H1 (cell line): ENCODE results near the gene SLC1A2. TPM values are rescaled to one million over a fixed set of nuclear protein-coding genes. Genes with fewer than 3 reads are reported as not detected.

Experiments used
- CTCF ChIA-PET: fragments of 300-600 bp; sonication (Branson Sonifier 250); formaldehyde crosslinking; loops from one replicate; lab custom pipeline; 2021; ENCODE audit not compliant: partially characterized antibody; lab: Charles Lee
- POLR2A ChIA-PET: fragments of 300-600 bp; sonication (Branson Sonifier 250); formaldehyde crosslinking; loops from one replicate; lab custom pipeline; 2021; ENCODE audit warnings: inconsistent platforms; ENCODE audit not compliant: partially characterized antibody; lab: Charles Lee
- DNase-seq, 2 experiments: peaks; one replicate each; pipeline versions ENCODE4 v3.0.0 to v3.0.0-alpha.2; 2010 to 2022; ENCODE audit warnings: low spot score in 2 of 2, low read depth in 1 of 2, mixed read lengths in 1 of 2
- FAIRE-seq: peaks from 2 replicates; lab custom pipeline; 2011; peaks lifted over from hg19 to GRCh38; lab: Jason Lieb, UNC
- H2AFZ ChIP-seq: 2 replicates; pipeline ENCODE4 v1.8.1; 2012; ENCODE audit warnings: low read length, inconsistent platforms
- H2AK5ac ChIP-seq: 2 replicates; pipeline ENCODE4 v1.6.1; 2013; ENCODE audit warnings: low read depth, low read length
- H2BK120ac ChIP-seq: replicated peaks from 2 replicates; pipeline ENCODE3; 2013; ENCODE audit warnings: low read depth, low read length, inconsistent platforms
- H2BK12ac ChIP-seq: 2 replicates; pipeline ENCODE4 v1.6.1; 2013; ENCODE audit warnings: low read depth, low read length
- H2BK15ac ChIP-seq: 2 replicates; pipeline ENCODE4 v1.6.1; 2013; ENCODE audit warnings: low read length
- H2BK20ac ChIP-seq: 2 replicates; pipeline ENCODE4 v1.6.1; 2013; ENCODE audit warnings: low read length
- H2BK5ac ChIP-seq: 2 replicates; pipeline ENCODE4 v1.6.1; 2013; ENCODE audit warnings: low read depth, low read length
- H3K14ac ChIP-seq: 2 replicates; pipeline ENCODE4 v1.6.1; 2013; ENCODE audit warnings: inconsistent platforms; ENCODE audit not compliant: insufficient read length
- H3K18ac ChIP-seq: 2 replicates; pipeline ENCODE4 v1.6.1; 2013; ENCODE audit warnings: low read length; ENCODE audit errors: extremely low read depth
- H3K23ac ChIP-seq: 2 replicates; pipeline ENCODE4 v1.6.1; 2013; ENCODE audit warnings: inconsistent platforms; ENCODE audit not compliant: insufficient read length
- H3K23me2 ChIP-seq: 2 replicates; pipeline ENCODE4 v1.6.1; 2013; ENCODE audit warnings: low read depth, low read length
- H3K27ac ChIP-seq: 2 replicates; pipeline ENCODE4 v1.6.1; 2011; ENCODE audit warnings: low read depth, low read length, inconsistent platforms
- H3K27me3 ChIP-seq, 4 experiments: replicated peaks in 1 of 4; 1 replicate in 1 of 4; 2 replicates in 3 of 4; pipeline versions ENCODE4 v1.6.1 to v1.8.1; 2011 to 2013; ENCODE audit warnings: low read length in 3 of 4, mild to moderate bottlenecking in 3 of 4, inconsistent platforms in 2 of 4, mixed read lengths in 2 of 4, moderate library complexity in 1 of 4; ENCODE audit not compliant: control insufficient read depth in 3 of 4, insufficient read depth in 3 of 4; ENCODE audit errors: extremely low read depth in 1 of 4
- H3K36me3 ChIP-seq, 4 experiments: 2 replicates each; pipeline versions ENCODE4 v1.6.1 to v1.8.1; 2011 to 2013; ENCODE audit warnings: mild to moderate bottlenecking in 4 of 4, low read length in 3 of 4, moderate library complexity in 2 of 4, control low read depth in 1 of 4, inconsistent platforms in 1 of 4; ENCODE audit not compliant: insufficient read depth in 4 of 4, control insufficient read depth in 2 of 4
- H3K4ac ChIP-seq: replicated peaks from 2 replicates; pipeline ENCODE3; 2013; ENCODE audit warnings: low read length, low read depth, mixed read lengths, inconsistent platforms; ENCODE audit not compliant: insufficient read length
- H3K4me1 ChIP-seq, 4 experiments: replicated peaks in 1 of 4; 1 replicate in 1 of 4; 2 replicates in 3 of 4; pipeline versions ENCODE4 v1.6.1 to v1.8.1; 2011 to 2013; ENCODE audit warnings: low read length in 3 of 4, inconsistent platforms in 2 of 4, mixed read lengths in 1 of 4; ENCODE audit not compliant: insufficient read depth in 4 of 4, control insufficient read depth in 3 of 4
- H3K4me2 ChIP-seq, 2 experiments: 2 replicates each; pipeline versions ENCODE4 v1.6.1 to v1.8.1; 2011 to 2013; ENCODE audit warnings: low read depth in 2 of 2, low read length in 2 of 2, control low read depth in 1 of 2, inconsistent platforms in 1 of 2, mild to moderate bottlenecking in 1 of 2; ENCODE audit not compliant: insufficient read depth in 1 of 2
- H3K4me3 ChIP-seq, 4 experiments: fragments of 200-600, 300-600 bp in 1 of 4; sonication (generic), shearing (Covaris generic), sonication (Bioruptor Twin) in 1 of 4; 2 replicates each; pipeline versions ENCODE4 v1.5.1 to v1.8.1; 2011 to 2016; ENCODE audit warnings: low read length in 4 of 4, low read depth in 3 of 4, control low read depth in 2 of 4, inconsistent platforms in 2 of 4, mild to moderate bottlenecking in 2 of 4, mixed read lengths in 1 of 4, moderate library complexity in 1 of 4; ENCODE audit not compliant: insufficient read depth in 2 of 4; ENCODE audit errors: extremely low read depth in 1 of 4
- H3K56ac ChIP-seq: replicated peaks from 2 replicates; pipeline ENCODE3; 2013; ENCODE audit warnings: low read depth, mild to moderate bottlenecking, mixed read lengths, low read length, inconsistent platforms; ENCODE audit not compliant: insufficient read length
- H3K79me1 ChIP-seq: 2 replicates; pipeline ENCODE4 v1.6.1; 2013; ENCODE audit warnings: low read depth, low read length, control low read depth
- H3K79me2 ChIP-seq, 2 experiments: 2 replicates each; pipeline versions ENCODE4 v1.6.1 to v1.8.1; 2012 to 2013; ENCODE audit warnings: low read length in 2 of 2, mild to moderate bottlenecking in 2 of 2, inconsistent platforms in 1 of 2; ENCODE audit not compliant: insufficient read depth in 2 of 2, control insufficient read depth in 1 of 2
- H3K9ac ChIP-seq, 4 experiments: replicated peaks in 1 of 4; 1 replicate in 1 of 4; 2 replicates in 3 of 4; pipeline versions ENCODE4 v1.6.1 to v1.8.1; 2011 to 2013; ENCODE audit warnings: low read depth in 3 of 4, low read length in 3 of 4, control low read depth in 2 of 4, mild to moderate bottlenecking in 2 of 4, moderate library complexity in 2 of 4, inconsistent platforms in 1 of 4; ENCODE audit errors: extremely low read depth in 1 of 4
- H3K9me3 ChIP-seq, 2 experiments: 2 replicates each; pipeline versions ENCODE4 v1.6.1 to v1.8.1; 2012 to 2013; ENCODE audit warnings: mild to moderate bottlenecking in 2 of 2, moderate library complexity in 2 of 2, control low read depth in 1 of 2, inconsistent platforms in 1 of 2, low read depth in 1 of 2, low read length in 1 of 2, mixed read lengths in 1 of 2; ENCODE audit not compliant: insufficient read depth in 2 of 2
- H4K20me1 ChIP-seq, 2 experiments: replicated peaks in 1 of 2; 2 replicates each; pipeline versions ENCODE3 to v1.8.1; 2011 to 2013; ENCODE audit warnings: inconsistent platforms in 2 of 2, low read length in 2 of 2, mild to moderate bottlenecking in 1 of 2; ENCODE audit not compliant: insufficient read depth in 2 of 2, control insufficient read depth in 1 of 2
- H4K5ac ChIP-seq: 2 replicates; pipeline ENCODE4 v1.6.1; 2013; ENCODE audit warnings: low read length, low read depth, mixed read lengths, inconsistent platforms; ENCODE audit not compliant: insufficient read length
- H4K8ac ChIP-seq: 2 replicates; pipeline ENCODE4 v1.8.0; 2013; ENCODE audit warnings: mild to moderate bottlenecking, moderate library complexity, low read length, inconsistent platforms; ENCODE audit not compliant: insufficient read depth; ENCODE audit errors: extremely low read depth
- H4K91ac ChIP-seq: replicated peaks from 2 replicates; pipeline ENCODE3; 2013; ENCODE audit warnings: low read length, mixed read lengths, inconsistent platforms; ENCODE audit not compliant: insufficient read length
- BCL11A ChIP-seq, 2 experiments: IDR thresholded peaks; one replicate each; pipeline ENCODE4 v1.6.1; 2011; ENCODE audit warnings: low read depth in 2 of 2, low read length in 2 of 2, mild to moderate bottlenecking in 2 of 2
- CEBPB ChIP-seq: IDR thresholded peaks from 2 replicates; pipeline ENCODE4 v1.6.1; 2012; ENCODE audit warnings: low read depth, low read length
- EZH2 ChIP-seq: fragments of 200-600 bp; sonication (generic); IDR thresholded peaks from 2 replicates; pipeline ENCODE4 v1.7.1; 2012; ENCODE audit warnings: low read depth, mild to moderate bottlenecking, moderate library complexity, low read length, inconsistent platforms; ENCODE audit not compliant: severe bottlenecking
- JUN ChIP-seq: IDR thresholded peaks from 2 replicates; pipeline ENCODE4 v1.6.1; 2011; ENCODE audit warnings: low read depth, mild to moderate bottlenecking, improper control_type of control experiment, low read length
- WGBS, 2 experiments: shearing (Covaris generic) in 1 of 2; methylation state at CpG; one replicate each; pipeline versions ENCODE4 v1.1.6 to v1.1.7; 2013 to 2015; ENCODE audit warnings: low lambda C conversion rate in 2 of 2, mixed read lengths in 2 of 2, inconsistent platforms in 1 of 2, low coverage in 1 of 2, missing lambda C conversion rate in 1 of 2; ENCODE audit not compliant: insufficient replicate concordance in 2 of 2, insufficient coverage in 1 of 2, insufficient read length in 1 of 2; ENCODE audit errors: extremely low coverage in 1 of 2, missing lambda C conversion rate in 1 of 2; 5-methylcytosine and 5-hydroxymethylcytosine counted together
- polyA plus RNA-seq, 7 experiments: library from polyadenylated mRNA; depleted of rRNA in 3 of 7; stranded (reverse) in 5 of 7; unstranded in 2 of 7; fragments of >200 nt in 5 of 7; fragments of 200-250 nt in 2 of 7; gene quantifications; 1 replicate in 5 of 7; 2 replicates in 1 of 7; 4 replicates in 1 of 7; pipeline versions ENCODE4 v1.2.1 to v1.2.3, GENCODE V29; 2011 to 2013; ENCODE audit warnings: missing spikeins in 2 of 7, mixed read lengths in 2 of 7
- total RNA-seq: library from RNA; stranded (reverse); fragmentation: NEBNext Ultra II Directional; extraction: Animal tissue kit (Norgen Biotek cat#: 25700); gene quantifications from 2 replicates; pipeline ENCODE4 v1.2.1, GENCODE V29; 2021

The SLC1A2 gene
- total and polyA plus RNA-seq, 2 of the 8 experiments (the other 6 are each of a cell fraction or from before 2014, with no cell fraction given), result 0.57 to 1.2 TPM

DNA sequence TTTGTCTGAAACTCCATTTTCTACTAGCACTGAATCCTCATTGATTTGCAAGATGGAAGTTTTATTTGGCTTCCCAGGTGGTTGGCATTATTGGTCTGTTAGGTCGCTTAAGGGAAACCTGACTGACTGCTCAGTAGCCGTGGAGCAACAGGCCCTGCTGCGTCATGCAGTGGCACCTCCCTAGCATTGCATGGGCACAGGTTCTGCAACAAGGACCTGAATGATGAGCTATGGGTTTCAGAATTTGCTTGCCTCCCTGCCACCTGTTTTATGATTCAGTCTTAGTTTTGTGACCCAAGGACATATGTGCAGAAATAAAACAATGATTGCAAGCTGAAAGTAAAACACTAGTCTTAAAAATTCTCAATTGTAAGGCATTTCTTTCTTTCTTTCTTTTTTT is 128.5 kb downstream of the SLC1A2 start:
- Histone ChIP-seq H3K79me2 (no peaks in the 10 kb centered on the region), H3K36me3 (no peaks in the 10 kb centered on the region), H2BK120ac (no peak overlapping the region), H4K20me1 (no peaks in the 10 kb centered on the region), H3K23ac (no peak overlapping the region), H2BK20ac (no peak overlapping the region), H3K9ac (no peak overlapping the region), H2BK5ac (no peak overlapping the region), H3K56ac (no peak overlapping the region), H3K27ac (no peak overlapping the region), H4K5ac (no peak overlapping the region), H3K4me2 (no peak overlapping the region), H3K18ac (no peak overlapping the region), H3K4me1 (peaks cover 0 to under 1% (median 0%) of the 10 kb centered on the region in 4 experiments; a peak in 2 of 7 replicates), H3K9me3 (no peaks in the 10 kb centered on the region), H2AFZ (no peak overlapping the region), H3K4ac (no peak overlapping the region), H4K8ac (no peak overlapping the region), H3K79me1 (no peaks in the 10 kb centered on the region), H3K23me2 (no peaks in the 10 kb centered on the region), H2AK5ac (no peak overlapping the region), H4K91ac (no peak overlapping the region), H3K4me3 (no peak overlapping the region), H3K27me3 (no peaks in the 10 kb centered on the region), H2BK15ac (no peak overlapping the region), H2BK12ac (no peak overlapping the region), H3K14ac (no peak overlapping the region)
- ChIA-PET CTCF (interaction anchor here (0.8 to 1.6 kb wide), 2 partner anchors 15 to 101 kb away, joined by 4 read pairs; no protein-coding TSS in a partner anchor), POLR2A (no interaction called here)
- FAIRE-seq, result no peak
- no peak for DNase-seq
- WGBS, 2 experiments, result 66% methylated on average over 3 of the region's 3 CpGs; no CpG with 5 or more reads in 1 of the 2 experiments
- TF ChIP-seq BCL11A (IDR thresholded peaks at IDR 0.05; ENCODE audit: low read depth in 2 of 2, low read length in 2 of 2) (no peak), EZH2 (no peak), JUN (no peak), CEBPB (no peak)
